Stimulated activated CD4-positive, alpha-beta T cell treated with anti-CD3 and anti-CD28 coated beads, Interleukin-12 subunit alpha, Interleukin-12 subunit beta, amount 100 ng/mL, for 24 hours (primary cell): Measurements from ENCODE around the gene TMPRSS15.

Experiments
- DNase-seq, 2 experiments: peaks; one replicate each; pipeline ENCODE4 v3.0.0-alpha.2; 2020; ENCODE audit warnings: low read depth in 2 of 2

TMPRSS15 gene

GRCh38 chr21:18349468-18349867 lies 54.1 kb downstream of the TMPRSS15 start:
- no peak for DNase-seq

GRCh38 chr21:18340387-18340942 lies 63.1 kb downstream of the TMPRSS15 start:
- no peak for DNase-seq

- no peak for DNase-seq
Observed at GRCh38 chr21:18335651-18336236, 67.8 kb downstream of the TMPRSS15 start.

- DNase-seq: no peak
Observed at GRCh38 chr21:18334066-18334465, 69.5 kb downstream of the TMPRSS15 start.

- DNase-seq: no peak
Observed at GRCh38 chr21:18318156-18318555, 85.4 kb downstream of the TMPRSS15 start.

GRCh38 chr21:18298228-18298627 lies 105.4 kb downstream of the TMPRSS15 start:
- DNase-seq: no peak

GRCh38 chr21:18294100-18294499 lies 109.5 kb downstream of the TMPRSS15 start:
- no peak for DNase-seq

- DNase-seq: no peak
Observed at GRCh38 chr21:18289876-18290275, 113.7 kb downstream of the TMPRSS15 start.

GRCh38 chr21:18285379-18285778 lies 118.2 kb downstream of the TMPRSS15 start:
- no peak for DNase-seq

- no peak for DNase-seq
Observed at GRCh38 chr21:18275781-18276180, 127.8 kb downstream of the TMPRSS15 start.

- no peak for DNase-seq
Observed at GRCh38 chr21:18274370-18274769, 129.2 kb downstream of the TMPRSS15 start.

GRCh38 chr21:18273400-18273799 lies 130.2 kb downstream of the TMPRSS15 start:
- DNase-seq: no peak

- DNase-seq: no peak
Observed at GRCh38 chr21:18269856-18270255, 133.7 kb downstream of the TMPRSS15 start.

- DNase-seq: no peak
Observed at GRCh38 chr21:18268906-18269305, 134.7 kb downstream of the TMPRSS15 start.

- no peak for DNase-seq
Observed at GRCh38 chr21:18267496-18267895, 136.1 kb downstream of the TMPRSS15 start.

- DNase-seq: no peak
Observed at GRCh38 chr21:18265944-18266343, 137.6 kb downstream of the TMPRSS15 start.

GRCh38 chr21:18253799-18254198 lies 149.8 kb downstream of the TMPRSS15 start:
- DNase-seq: no peak

GRCh38 chr21:18253221-18253620 lies 150.4 kb downstream of the TMPRSS15 start:
- no peak for DNase-seq

- no peak for DNase-seq
Observed at GRCh38 chr21:18252680-18253079, 150.9 kb downstream of the TMPRSS15 start.

GRCh38 chr21:18252256-18252655 lies 151.3 kb downstream of the TMPRSS15 start:
- no peak for DNase-seq

GRCh38 chr21:18251065-18251464 lies 152.5 kb downstream of the TMPRSS15 start:
- no peak for DNase-seq

- DNase-seq: no peak
Observed at GRCh38 chr21:18249672-18250071, 153.9 kb downstream of the TMPRSS15 start.

- DNase-seq: no peak
Observed at GRCh38 chr21:18248171-18248570, 155.4 kb downstream of the TMPRSS15 start.

- no peak for DNase-seq
Observed at GRCh38 chr21:18245464-18245967, 158.1 kb downstream of the TMPRSS15 start.
